Measurements from ENCODE around the gene G2E3. TPM values are rescaled to one million over a fixed set of nuclear protein-coding genes. Genes with fewer than 3 reads are reported as not detected.

The G2E3 gene
- total RNA-seq, 1 donor from 2014 or later: 14.0 TPM

- Histone ChIP-seq H3K9me3 (no peaks in the 10 kb centered on the region), H3K4me3 (no peak overlapping the region), H3K36me3 (no peaks in the 10 kb centered on the region), H3K27ac (no peak overlapping the region), H3K27me3 (no peaks in the 10 kb centered on the region), H3K4me1 (peaks cover 9% of the 10 kb centered on the region)
- no peak for TF ChIP-seq CTCF (IDR thresholded peaks at IDR 0.05)
- DNase-seq (no peak), ATAC-seq (no peak)
- intact Hi-C loops (cut with DNase I): no loop called here
These were observed 5.4 kb downstream of the G2E3 start for GRCh38 chr14:30564235-30564867.

- H3K9me3 ChIP-seq: no peaks in the 10 kb centered on the region
- ATAC-seq: no peak
- intact Hi-C loops (cut with DNase I): no loop called here
These were observed 5.9 kb downstream of the G2E3 start for GRCh38 chr14:30564868-30565248.

GRCh38 chr14:30569216-30569902 is 10.4 kb downstream of the G2E3 start:
- Histone ChIP-seq H3K27ac (no peak overlapping the region), H3K4me3 (no peak overlapping the region), H3K36me3 (no peaks in the 10 kb centered on the region), H3K9me3 (no peaks in the 10 kb centered on the region), H3K27me3 (no peaks in the 10 kb centered on the region), H3K4me1 (no peaks in the 10 kb centered on the region)
- intact Hi-C loops (cut with DNase I): no loop called here
- DNase-seq (no peak), ATAC-seq (no peak)
- no peak for TF ChIP-seq CTCF (IDR thresholded peaks at IDR 0.05)

More at GRCh38 chr14:30564868-30565248, 5.9 kb downstream of the G2E3 start:
- Histone ChIP-seq H3K27ac (no peak overlapping the region), H3K27me3 (no peaks in the 10 kb centered on the region), H3K4me3 (no peak overlapping the region), H3K36me3 (no peaks in the 10 kb centered on the region), H3K4me1 (peaks cover 9% of the 10 kb centered on the region)
- DNase-seq: no peak
- TF ChIP-seq CTCF (IDR thresholded peaks at IDR 0.05): no peak

GRCh38 chr14:30569903-30570226 is 10.9 kb downstream of the G2E3 start:
- no peak for TF ChIP-seq CTCF (IDR thresholded peaks at IDR 0.05)
- no peak overlapping the region for H3K4me3 ChIP-seq
- no peak overlapping the region for H3K27ac ChIP-seq
- no peaks in the 10 kb centered on the region for H3K36me3 ChIP-seq
- H3K27me3 ChIP-seq: no peaks in the 10 kb centered on the region
- intact Hi-C loops (cut with DNase I): no loop called here
- no peaks in the 10 kb centered on the region for H3K9me3 ChIP-seq
- ATAC-seq (no peak), DNase-seq (no peak)
- H3K4me1 ChIP-seq: no peaks in the 10 kb centered on the region

GRCh38 chr14:30572237-30572636 is 13.3 kb downstream of the G2E3 start:
- no peaks in the 10 kb centered on the region for H3K27me3 ChIP-seq
- no peaks in the 10 kb centered on the region for H3K4me1 ChIP-seq
- DNase-seq (no peak), ATAC-seq (no peak)
- intact Hi-C loops (cut with DNase I): no loop called here
- H3K27ac ChIP-seq: no peak overlapping the region
- H3K9me3 ChIP-seq: no peaks in the 10 kb centered on the region
- TF ChIP-seq CTCF (IDR thresholded peaks at IDR 0.05): no peak
- H3K36me3 ChIP-seq: no peaks in the 10 kb centered on the region
- no peak overlapping the region for H3K4me3 ChIP-seq

Data from upper lobe of right lung (tissue), 1 donor.